ENCODE data around the gene C10orf143.

Gene C10orf143

GRCh38 chr10:130037169-130037661, 73.4 kb downstream of the C10orf143 start:
- TF ChIP-seq CTCF (conservative IDR thresholded peaks at IDR 0.05; ENCODE audit: low read depth, low read length) = no peak
- no peak overlapping the region for H3K4me3 ChIP-seq (ENCODE audit: low read length)
- DNase-seq (ENCODE audit: low read depth) = no peak

GRCh38 chr10:130036296-130037065, 74.1 kb downstream of the C10orf143 start:
- no peak overlapping the region for H3K4me3 ChIP-seq (ENCODE audit: low read length)
- TF ChIP-seq CTCF (conservative IDR thresholded peaks at IDR 0.05; ENCODE audit: low read depth, low read length) = no peak
- DNase-seq (ENCODE audit: low read depth) = no peak

GRCh38 chr10:130029209-130029608, 81.4 kb downstream of the C10orf143 start:
- no peak overlapping the region for H3K4me3 ChIP-seq (ENCODE audit: low read length)
- TF ChIP-seq CTCF (conservative IDR thresholded peaks at IDR 0.05; ENCODE audit: low read depth, low read length) = no peak
- no peak for DNase-seq (ENCODE audit: low read depth)

DNA sequence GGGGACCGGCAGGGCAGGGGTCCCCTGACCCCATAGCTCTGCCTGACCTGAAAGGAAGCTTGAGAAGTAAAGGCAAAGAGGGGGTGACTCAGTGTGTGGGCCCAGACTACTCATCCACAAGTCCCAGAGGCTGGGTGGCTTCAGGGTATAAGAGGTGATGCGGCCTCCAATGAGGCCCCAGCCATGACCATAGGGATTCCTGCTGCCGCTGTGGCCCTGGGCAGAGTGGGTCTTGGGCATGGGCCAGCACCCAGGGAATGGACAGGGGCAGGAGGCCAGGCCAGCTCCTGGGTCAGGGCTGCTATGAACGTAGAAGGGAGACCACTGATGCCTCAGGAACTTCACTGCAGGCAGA, 82.2 kb downstream of the C10orf143 start:
- no peak overlapping the region for H3K4me3 ChIP-seq (ENCODE audit: low read length)
- TF ChIP-seq CTCF (conservative IDR thresholded peaks at IDR 0.05; ENCODE audit: low read depth, low read length) = no peak
- no peak for DNase-seq (ENCODE audit: low read depth)

- no peak for TF ChIP-seq CTCF (conservative IDR thresholded peaks at IDR 0.05; ENCODE audit: low read depth, low read length)
- DNase-seq (ENCODE audit: low read depth) = no peak
- no peak overlapping the region for H3K4me3 ChIP-seq (ENCODE audit: low read length)
These were observed 82.7 kb downstream of the C10orf143 start for GRCh38 chr10:130027716-130028464.

DNA sequence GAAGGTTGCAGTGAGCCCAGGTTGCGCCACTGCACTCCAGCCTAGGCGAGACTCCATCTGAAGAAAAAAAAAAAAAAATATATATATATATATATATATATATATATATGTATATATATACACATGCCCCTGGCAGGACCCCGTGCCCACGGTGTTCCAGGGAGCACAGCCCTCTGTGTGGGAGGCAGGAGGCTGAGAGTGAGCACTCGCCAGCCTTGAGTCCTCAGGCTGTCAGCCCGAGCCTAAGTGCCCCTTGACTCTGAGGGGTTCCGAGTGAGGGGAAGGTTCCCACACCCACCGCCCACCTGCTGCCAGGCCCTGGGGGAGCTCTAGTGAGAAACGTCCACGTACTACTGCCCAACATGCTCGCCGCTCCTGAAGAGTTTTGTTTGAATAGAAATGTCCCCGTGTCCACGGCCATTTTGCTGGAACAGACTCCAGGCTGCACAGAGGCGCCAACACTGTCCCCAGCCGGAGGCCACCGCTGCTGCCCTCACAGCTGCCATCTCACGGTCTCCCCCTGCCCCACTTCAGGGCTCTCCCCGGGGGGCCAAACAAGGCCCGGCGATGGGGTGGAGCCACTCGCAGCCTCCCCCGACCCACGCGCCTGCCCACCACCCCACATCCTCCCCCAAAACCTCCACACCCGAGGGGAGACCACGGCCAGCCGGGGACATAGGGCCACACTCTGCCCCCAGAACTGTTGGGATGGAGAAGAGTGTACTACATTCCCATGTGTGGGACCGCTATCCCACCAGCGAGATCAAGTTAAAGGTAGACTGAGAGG, 83.8 kb downstream of the C10orf143 start:
- no peak for DNase-seq (ENCODE audit: low read depth)
- no peak overlapping the region for H3K4me3 ChIP-seq (ENCODE audit: low read length)
- TF ChIP-seq CTCF (conservative IDR thresholded peaks at IDR 0.05; ENCODE audit: low read depth, low read length) = no peak

Data from retinal pigment epithelial cell (primary cell).